NCI-H187 treated with DMSO at 0.1 percent for 48 hours (cell line): Measurements from ENCODE around the gene TBP.
"Not testable (repeated sequence)": the region's sequence is repeated elsewhere in the genome, so short reads cannot be mapped to it uniquely, and the experiment has no call there.

ENCODE experiments used
- DNase-seq: peaks from one replicate; lab custom pipeline; 2025; lab: John Stamatoyannopoulos, UW

TBP gene

GRCh38 chr6:170554013-170554795 is at the start of gene TBP:
Gene TBP (plus strand): TSS chr6:170554369. CDS start chr6:170557030, 2,661 bp downstream.
- peak; percentile 91 for DNase-seq

- peak; percentile 89 for DNase-seq
Measured at GRCh38 chr6:170504479-170504878, 49.7 kb upstream of the TBP start.

DNA sequence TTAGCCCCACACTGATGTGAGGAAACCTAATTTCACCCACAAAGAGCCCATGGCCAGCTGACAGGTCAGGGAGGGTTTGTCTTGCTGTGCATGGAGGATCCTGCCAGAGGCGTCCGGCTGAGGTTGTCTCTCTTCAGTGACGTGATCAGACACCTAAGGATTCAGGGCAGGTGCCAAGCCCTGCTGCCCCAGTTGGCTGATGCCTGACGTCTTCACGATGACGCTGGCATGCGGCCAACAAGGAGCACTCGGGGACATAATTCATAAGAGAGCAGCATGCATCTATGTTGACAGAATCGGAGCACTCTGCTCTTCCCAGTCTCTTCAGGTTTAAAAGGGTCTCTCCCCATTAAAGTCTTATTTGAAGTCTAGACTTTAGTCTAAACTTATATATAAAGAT is 48.9 kb upstream of the TBP start:
- DNase-seq = no peak

DNA sequence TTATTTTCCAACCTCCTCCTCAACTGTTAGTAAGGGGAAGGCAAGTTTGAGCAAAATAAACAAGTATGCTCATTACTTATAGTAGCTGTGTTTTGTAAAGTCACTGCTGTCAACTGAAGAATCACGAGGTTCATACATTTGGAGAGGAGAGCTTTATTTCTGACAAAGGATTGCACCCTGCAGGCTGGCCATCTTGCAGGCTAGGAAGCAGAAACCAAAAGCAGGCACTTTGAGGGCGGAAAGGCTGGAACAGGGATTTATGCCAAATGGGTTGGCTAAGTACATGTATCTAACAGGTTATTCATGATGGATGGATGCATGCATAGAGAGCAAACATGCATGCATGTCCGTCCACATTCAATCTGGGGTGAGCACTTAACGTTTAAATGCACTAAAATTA is 47.7 kb upstream of the TBP start:
- no peak for DNase-seq

- not testable (repeated sequence) for DNase-seq
Measured at GRCh38 chr6:170507728-170508127, 46.4 kb upstream of the TBP start.

DNA sequence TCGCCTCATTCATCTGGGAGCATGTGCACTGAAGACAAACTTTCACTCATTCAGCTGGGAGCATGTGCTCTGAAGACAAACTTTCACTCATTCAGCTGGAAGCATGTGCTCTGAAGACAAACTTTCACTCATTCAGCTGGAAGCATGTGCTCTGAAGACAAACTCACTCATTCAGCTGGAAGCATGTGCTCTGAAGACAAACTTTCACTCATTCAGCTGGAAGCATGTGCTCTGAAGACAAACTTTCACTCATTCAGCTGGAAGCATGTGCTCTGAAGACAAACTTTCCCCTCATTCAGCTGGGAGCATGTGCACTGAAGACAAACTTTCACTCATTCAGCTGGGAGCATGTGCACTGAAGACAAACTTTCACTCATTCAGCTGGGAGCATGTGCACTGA is 45.9 kb upstream of the TBP start:
- not testable (repeated sequence) for DNase-seq

DNA sequence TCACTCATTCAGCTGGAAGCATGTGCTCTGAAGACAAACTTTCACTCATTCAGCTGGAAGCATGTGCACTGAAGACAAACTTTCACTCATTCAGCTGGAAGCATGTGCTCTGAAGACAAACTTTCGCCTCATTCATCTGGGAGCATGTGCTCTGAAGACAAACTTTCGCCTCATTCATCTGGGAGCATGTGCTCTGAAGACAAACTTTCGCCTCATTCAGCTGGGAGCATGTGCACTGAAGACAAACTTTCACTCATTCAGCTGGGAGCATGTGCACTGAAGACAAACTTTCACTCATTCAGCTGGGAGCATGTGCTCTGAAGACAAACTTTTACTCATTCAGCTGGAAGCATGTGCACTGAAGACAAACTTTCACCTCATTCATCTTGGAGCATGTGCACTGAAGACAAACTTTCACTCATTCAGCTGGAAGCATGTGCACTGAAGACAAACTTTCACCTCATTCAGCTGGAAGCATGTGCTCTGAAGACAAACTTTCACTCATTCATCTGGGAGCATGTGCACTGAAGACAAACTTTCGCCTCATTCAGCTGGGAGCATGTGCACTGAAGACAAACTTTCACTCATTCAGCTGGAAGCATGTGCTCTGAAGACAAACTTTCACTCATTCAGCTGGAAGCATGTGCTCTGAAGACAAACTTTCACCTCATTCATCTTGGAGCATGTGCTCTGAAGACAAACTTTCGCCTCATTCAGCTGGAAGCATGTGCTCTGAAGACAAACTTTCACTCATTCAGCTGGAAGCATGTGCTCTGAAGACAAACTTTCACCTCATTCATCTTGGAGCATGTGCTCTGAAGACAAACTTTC is 45.1 kb upstream of the TBP start:
- not testable (repeated sequence) for DNase-seq

DNA sequence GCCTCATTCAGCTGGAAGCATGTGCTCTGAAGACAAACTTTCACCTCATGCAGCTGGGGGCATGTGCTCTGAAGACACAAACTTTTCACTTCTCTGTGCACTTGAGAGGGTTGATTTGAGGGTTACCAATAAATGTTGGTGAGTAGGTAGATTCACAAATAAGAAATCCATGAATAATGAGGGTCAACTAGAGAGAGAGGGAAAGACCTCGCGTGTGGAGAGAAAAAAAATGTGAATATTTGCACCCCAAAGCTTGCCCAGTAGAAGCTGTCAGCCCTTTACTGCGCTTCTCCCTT is 44.5 kb upstream of the TBP start:
- DNase-seq = no peak

- DNase-seq = no peak
Measured at GRCh38 chr6:170510631-170511030, 43.5 kb upstream of the TBP start.

- DNase-seq = no peak
Measured at GRCh38 chr6:170512249-170512648, 41.9 kb upstream of the TBP start.

- no peak for DNase-seq
Measured at GRCh38 chr6:170514908-170515307, 39.3 kb upstream of the TBP start.

GRCh38 chr6:170516783-170517616 is 37.2 kb upstream of the TBP start:
- peak; percentile 35 for DNase-seq

GRCh38 chr6:170522565-170523183 is 31.5 kb upstream of the TBP start:
- no peak for DNase-seq

DNA sequence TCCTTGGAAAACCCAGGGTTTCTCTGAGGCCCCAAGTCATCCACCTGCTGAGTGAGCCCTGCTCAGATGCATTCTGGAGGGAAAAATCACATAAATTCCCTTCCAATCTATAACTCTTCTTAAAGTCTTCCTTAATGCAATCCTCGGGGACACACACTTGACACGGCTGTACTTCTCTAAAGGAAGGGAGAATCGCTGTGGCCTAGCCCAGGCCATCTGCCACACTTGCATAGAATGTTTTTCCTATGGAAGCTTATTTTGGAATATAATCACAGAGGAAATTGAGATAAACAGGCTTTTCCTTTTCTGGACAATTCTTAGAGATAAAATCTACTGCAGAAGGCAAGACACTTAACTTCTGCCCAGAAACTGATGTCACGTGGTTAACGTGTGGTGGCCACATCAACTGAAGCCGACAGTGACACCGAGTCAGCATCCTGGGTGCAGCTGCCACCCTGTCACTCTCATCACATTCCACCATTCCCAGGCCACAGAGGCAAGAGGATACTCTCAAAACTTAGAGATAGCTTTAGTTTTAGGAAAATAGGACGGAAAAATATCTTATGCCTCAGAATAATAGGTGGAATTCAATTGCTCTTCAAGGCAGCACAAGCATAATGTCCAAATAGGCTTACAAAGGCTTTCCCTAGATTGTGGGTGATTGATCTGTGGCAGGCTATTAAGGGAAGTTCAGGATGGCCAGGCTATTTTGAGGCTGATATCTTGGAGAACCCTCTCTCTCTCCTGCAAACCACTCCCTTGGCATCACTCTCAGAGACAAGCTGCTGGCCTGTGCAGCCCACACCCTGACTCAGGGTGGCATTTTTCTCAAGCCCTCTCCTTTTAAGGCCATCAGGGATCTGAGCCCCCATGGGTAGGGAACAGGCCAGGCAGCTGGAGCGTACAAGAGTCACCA is 30.7 kb upstream of the TBP start:
- no peak for DNase-seq

GRCh38 chr6:170524172-170524502 is 30.0 kb upstream of the TBP start:
- DNase-seq = no peak

DNA sequence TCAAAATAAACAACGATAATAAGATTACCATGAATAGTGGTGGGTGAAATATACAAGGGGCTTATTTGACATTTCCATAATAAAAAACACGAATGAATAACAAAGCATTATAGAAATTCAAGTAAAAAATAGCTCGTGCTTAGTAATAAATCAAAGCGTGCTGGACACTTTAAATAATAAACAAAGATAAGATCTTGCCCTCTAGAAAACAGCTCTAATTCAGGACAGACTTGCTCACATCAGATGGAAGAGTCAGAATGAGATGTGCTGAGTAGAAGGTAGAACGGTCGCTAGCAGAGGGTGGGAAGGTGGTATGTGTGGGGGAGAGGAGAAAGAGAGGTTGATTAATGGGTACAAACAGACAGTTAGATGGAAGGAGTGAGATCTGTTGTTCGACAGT is 28.4 kb upstream of the TBP start:
- DNase-seq = no peak

- DNase-seq = not testable (repeated sequence)
Measured at GRCh38 chr6:170527995-170528394, 26.2 kb upstream of the TBP start.

- no peak for DNase-seq
Measured at GRCh38 chr6:170529839-170530469, 24.2 kb upstream of the TBP start.

DNA sequence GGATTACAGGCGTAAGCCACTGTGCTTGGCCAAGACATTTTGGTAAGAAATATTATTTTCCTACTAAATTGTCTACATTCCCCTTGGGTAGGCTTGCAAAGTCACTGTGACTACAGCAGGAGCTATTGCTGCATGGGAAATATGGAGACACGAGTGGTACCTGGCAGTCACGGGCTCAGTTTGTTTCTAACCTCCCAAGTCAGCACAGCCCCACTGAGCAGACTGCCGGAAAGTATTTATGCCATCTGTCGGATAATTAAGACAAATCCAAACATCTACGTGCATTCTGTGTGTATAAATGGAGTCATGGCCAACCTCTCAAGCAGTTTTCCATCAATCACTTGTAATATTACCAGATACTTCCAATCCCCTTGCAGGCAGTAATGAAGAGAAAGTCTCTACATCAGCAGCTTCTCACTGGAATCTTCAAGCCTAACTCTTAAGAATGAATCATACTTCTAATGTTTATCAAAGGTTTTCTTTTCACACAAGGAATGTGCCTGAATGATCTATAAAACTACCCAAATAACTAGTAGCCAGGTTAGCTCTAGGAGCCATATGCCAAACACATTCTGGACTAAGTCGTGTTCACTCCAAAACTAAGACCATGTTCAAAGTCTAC is 21.2 kb upstream of the TBP start:
- DNase-seq = no peak

- no peak for DNase-seq
Measured at GRCh38 chr6:170533792-170534191, 20.4 kb upstream of the TBP start.
